T follicular helper cell (primary cell): ENCODE data around the gene DNAJC24.
"Not testable (repeated sequence)": the region's sequence is repeated elsewhere in the genome, so short reads cannot be mapped to it uniquely, and the experiment has no call there.

ENCODE experiments used
- DNase-seq: peaks from one replicate; pipeline ENCODE4 v3.0.0-alpha.2; 2020; ENCODE audit warnings: low read depth
- total RNA-seq, 2 experiments: gene quantifications; one replicate each; lab custom pipeline; 2026; lab: John Stamatoyannopoulos, UW

The DNAJC24 gene, protein sequence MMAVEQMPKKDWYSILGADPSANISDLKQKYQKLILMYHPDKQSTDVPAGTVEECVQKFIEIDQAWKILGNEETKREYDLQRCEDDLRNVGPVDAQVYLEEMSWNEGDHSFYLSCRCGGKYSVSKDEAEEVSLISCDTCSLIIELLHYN
- 28.1 to 28.7 reads per million in 2 experiments for total RNA-seq

DNA sequence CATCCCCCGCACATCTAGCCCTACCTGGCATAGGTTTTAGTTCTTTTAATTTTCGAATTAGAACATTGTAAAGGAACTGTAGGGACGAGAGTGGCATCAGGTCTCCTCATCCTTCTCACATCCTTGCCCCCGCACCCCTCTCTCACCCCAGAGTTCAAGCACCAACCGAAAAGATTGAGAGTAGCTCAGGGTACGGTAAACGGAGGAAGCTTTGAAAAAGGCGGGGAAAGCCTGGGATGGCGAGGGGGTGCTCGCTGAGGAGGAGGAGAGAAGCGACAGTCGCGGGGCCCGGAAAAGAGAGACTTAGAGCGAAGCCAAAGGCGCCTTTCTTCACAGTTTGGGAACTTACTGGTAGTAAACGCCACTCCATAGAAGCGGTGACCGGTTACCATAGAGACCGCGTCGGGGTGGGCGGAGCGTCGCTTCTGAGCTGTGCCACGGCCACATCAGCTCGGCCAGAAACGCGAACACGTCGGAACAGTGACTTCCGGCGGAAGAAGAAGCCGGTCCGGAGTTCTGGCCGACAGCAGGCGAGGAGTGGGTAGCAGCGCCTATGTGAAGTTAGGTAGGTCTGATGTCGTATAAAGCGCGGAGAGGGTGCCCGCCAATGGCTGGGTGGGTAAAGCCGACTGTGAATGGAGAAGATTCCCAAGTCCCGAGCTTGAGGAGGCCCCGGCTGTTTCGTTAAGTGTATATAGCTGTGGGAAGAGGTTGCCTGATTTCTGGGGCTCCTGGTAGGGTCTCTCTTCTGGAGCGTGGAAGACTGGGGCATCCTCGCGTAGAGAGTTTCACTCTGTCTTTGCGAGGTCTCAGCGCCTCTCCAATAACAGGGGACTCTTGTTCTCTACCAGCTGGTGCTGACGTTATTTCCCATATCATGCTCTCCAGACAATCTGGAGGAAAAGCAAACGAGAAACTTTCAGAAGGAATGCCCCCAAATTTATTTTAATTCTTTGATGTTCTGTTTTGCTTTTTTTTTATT, at the start of gene DNAJC24, which contains the start of gene DCDC1:
Gene DNAJC24, plus strand, starts transcription at position 513 of the 982 bp plus-strand sequence. CDS start 889 bp downstream, outside the sequence.
Gene DCDC1, minus strand, starts transcription at position 392 of the 982 bp plus-strand sequence. CDS start 41,459 bp downstream, outside the sequence.
- DNase-seq, result peak; percentile 87

DNA sequence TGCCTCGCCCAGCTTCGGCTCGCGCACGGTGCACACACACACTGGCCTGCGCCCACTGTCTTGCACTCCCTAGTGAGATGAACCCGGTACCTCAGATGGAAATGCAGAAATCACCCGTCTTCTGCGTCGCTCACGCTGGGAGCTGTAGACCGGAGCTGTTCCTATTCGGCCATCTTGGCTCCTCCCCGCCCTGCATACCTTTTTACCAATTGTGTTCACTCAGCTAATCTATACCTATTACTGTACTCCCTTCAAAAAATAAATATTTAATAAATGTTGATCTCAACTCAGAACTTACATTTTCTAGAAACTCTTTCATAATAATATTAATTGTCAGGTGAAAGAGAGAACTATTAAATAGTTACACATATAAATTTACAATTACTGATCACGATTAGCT, 48.2 kb upstream of the DNAJC24 start:
- DNase-seq, result not testable (repeated sequence)

DNA sequence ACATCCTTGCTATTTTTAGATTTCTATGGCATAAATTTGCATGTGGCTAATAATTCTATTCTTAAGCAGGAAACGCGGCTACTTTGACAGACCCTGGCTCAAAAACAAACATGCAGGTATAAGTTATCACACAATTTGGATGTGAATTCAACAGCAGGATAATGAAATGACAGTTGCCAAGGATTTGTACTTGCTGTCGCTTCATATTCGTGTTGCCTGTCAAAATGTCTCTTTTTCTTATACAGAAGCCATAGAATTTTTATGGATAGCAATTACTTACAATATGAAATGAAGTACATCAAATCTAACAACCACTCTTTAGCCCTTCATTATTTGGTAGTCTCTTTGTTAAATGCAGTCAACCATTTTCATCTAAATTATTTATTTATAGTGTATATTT, 46.5 kb upstream of the DNAJC24 start:
- DNase-seq, result no peak

DNA sequence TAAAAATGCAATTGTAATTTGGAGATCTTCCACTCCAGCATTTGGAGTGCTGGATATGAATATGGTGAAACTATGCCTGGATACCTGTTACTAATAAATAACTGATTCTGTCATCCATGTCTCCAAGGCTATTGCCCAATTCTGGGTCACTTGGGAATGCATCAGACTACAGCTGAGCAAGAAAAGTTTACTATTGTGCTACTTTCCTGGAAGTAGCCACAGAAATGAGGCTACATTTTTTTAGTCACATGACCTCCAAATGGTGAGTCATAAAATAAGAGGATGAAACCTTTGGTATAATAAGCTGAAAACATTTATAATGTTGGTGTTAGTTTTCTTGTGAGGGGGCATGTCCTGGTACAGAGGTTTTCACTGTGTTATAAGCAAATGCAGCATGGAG, 44.5 kb upstream of the DNAJC24 start:
- no peak for DNase-seq

DNA sequence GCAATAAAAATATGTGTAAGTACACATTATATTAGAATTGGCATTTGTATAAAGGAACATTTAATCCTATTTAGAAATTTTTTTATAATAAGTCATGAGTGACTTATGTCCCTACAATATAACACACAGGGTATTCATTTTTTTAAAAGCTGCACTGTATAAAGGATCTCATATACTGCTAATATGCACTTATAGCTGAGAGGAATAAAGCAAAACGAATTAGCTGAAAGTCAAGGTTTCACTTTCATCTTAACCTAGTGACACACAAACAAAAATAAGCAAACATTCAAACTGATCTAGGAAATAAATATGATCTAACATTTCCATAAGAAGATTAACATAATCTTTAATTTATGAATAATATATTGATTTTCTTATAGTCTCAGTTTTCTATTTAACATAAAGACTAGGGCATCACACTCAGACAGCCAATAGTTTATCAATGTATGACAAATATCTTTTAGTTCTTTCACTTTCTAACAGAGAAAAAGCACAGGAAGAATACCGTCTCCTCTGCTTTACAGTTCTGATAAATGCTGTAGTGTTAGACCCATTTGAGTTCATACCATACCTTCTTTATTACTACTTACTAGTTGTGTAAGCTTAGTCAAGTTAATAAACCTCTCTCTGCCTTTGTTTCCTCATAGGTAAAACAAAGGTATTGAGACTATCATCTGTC, 43.1 kb upstream of the DNAJC24 start:
- DNase-seq, result no peak

DNA sequence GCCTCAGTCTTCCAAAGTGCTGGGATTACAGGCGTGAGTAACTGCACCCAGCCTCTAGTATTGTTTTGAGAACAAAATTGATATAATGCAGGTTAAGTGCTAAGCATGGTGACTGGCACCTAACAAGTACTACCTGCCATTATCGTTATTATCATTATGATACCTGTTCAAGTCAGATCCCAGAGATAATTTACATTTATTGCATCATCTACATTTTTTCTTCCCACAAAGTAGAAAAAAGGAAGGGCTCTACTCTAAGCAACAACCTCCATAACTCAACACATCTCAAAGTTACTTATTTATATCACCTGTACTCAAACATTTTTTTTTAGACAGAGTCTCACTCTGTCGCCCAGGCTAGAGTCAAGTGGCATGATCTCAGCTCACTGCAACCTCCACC, 42.2 kb upstream of the DNAJC24 start:
- DNase-seq, result no peak

DNA sequence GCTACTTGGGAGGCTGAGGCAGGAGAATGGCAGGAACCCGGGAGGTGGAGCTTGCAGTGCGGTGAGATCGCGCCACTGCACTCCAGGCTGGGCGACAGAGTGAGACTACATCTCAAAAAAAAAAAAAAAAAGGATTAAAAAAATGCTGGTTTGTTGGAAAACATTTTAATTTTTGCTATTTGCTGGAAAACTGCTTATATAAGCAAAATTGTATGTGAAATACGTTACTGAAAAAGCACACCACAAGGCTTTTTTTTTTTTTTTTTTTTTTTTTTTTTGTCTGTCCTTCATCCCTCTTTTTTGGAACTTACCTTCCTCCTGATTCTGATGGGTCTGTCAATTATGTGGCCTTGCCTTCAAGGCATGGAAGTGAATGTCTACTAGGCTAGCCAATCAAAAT, 41.0 kb upstream of the DNAJC24 start:
- no peak for DNase-seq

DNA sequence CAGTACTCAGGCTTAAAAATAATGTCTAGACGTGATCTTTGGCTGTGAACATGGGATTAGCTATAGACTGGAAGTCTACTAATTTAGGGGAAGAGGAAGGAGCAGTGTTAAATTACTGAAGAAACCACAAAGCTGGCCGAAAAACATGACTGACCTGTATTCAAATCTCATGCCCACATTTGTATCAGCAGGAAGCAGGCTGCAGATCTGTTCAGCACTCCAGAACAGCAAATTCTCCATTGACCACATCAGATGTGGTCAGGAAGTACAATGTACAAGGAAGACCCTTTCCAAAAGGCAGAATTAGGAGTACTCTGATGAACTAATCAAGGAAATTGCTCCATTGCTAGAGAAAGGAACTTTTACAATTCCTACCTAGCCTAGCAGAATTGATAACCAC, 31.9 kb upstream of the DNAJC24 start:
- DNase-seq, result no peak

DNA sequence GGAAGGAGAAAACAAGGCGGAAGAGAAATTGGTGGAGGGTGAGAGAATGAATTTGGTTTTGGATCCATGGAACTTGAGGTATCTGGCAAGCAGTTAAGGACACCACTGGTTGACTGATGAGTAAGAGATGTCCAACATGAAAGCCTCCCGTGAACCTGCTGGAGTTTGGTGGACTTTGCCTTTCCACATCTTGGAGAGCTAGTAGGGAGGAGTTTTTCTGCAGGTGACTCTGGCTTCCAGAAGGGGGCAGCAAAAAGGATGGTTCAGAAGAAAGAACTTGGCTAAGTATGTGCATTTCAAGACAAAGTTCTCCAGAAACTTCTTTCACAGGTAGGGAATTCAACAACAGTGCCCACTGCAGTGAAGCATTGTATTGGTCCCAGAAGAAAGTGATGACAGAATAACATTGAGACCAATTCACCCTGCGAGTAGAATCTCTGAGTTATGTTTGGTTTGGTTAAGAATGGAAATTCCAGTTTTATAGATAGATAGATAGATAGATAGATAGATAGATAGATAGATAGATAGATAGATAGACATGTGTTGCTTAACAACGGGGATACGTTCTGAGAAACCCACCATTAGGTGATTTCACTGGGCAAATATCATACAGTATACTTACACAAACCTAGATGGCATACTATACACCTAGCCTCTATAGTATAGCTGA, 28.6 kb upstream of the DNAJC24 start:
- no peak for DNase-seq

DNA sequence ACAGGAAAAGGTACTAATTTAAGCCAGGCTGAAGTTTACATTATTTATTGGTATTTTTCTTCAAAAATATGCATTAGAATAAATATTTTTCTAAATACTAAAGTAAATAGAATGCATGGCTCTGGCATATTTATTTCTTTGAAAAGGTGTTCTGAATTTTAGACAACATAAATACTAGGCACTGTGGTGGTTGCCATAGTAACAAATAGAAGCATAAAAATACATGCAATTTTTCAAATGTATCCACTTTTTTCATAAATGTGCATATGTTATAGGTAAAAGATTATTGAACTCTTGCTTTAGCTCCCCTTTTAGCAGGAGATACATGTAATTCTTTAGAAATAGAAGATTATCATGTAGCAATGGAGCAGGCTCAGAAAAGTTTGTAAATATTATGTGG, 18.5 kb upstream of the DNAJC24 start:
- DNase-seq, result no peak

DNA sequence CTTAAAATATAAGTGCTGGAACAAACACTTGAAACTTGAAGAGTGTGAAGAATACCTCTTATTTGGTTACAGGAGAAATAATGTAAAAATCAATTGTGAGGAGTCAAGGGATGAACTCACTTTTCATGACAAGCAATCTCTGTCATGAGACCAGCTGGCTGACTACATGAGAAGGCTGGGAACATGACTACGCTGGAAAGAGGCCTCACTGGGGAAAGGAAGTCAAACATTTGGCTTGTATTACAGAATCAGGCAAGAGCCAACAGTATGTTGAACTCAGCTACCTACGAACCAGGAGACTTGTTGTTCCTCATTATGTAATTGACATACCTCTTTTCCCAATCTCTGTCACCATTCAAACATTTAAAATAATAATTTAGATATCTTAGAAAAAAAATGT, 14.5 kb upstream of the DNAJC24 start:
- DNase-seq, result no peak

DNA sequence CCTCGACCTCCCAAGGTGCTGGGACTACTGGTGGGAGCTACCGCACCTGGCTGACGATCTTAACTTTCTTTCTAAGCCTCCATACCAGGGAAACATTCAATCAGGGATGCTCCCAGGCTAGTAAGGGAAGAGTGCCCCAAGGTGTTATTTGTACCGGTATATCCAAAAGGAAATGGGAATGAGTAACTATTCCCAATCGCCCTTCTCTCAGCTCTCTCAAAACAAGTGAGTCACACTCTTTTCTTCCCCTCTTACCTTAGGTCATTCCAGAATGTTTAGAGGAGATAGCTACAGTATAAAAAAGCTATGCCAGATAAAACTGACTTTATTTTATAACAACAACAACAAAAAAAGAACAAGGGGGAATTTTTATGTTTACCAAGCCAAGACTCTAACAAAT, 13.8 kb upstream of the DNAJC24 start:
- no peak for DNase-seq

DNA sequence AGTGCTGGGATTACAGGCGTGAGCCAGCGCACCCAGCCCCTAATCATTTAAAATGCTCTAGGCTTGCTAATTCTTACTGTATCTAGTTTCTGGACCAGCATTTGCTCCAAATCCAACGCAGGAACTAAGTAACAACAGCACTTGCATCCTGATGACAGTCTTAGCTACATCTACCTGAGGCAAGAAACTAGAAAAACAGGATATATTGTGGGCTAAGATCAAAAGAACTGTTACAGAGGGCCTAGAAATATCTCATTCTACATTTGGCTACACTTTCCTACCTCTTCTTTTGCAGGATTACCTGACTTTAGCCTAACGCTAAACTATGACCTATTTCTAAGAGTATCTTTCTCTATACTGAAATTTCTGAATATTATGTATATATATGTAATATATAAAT, 7.9 kb upstream of the DNAJC24 start:
- no peak for DNase-seq

DNA sequence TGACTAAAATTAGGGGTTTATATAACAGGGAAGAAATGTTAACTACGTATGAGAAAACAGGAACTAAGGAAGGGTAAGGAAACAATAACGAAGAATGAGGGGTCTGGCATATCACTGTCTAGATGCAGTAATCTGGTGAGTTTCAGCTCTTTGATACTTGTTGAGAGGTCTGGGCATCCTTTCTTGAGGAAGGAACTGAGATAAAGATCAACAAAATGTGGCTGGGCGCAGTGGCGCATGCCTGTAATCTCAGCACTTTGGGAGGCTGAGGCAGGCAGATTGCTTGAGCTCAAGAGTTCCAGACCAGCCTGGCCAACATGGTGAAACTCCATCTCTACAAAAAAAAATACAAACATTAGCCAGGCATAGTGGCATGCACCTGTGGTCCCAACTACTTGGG, 2.9 kb upstream of the DNAJC24 start:
- no peak for DNase-seq

DNA sequence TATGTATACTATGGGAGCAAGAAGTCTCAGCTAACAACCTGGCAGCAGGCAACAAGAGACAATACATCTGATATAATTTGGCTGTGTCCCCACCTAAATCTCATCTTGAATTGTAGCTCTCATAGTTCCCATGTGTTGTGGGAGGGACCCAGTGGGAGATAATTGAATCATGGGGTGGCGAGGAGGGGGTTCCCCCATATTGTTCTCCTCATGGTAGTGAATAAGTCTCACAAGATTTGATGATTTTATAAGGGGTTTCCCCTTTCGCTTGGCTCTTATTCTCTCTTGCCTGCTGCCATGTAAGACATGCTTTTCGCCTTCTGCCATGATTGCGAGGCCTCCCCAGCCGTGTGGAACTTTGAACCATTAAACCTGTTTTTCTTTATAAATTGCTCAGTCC, 6.2 kb downstream of the DNAJC24 start:
- no peak for DNase-seq

DNA sequence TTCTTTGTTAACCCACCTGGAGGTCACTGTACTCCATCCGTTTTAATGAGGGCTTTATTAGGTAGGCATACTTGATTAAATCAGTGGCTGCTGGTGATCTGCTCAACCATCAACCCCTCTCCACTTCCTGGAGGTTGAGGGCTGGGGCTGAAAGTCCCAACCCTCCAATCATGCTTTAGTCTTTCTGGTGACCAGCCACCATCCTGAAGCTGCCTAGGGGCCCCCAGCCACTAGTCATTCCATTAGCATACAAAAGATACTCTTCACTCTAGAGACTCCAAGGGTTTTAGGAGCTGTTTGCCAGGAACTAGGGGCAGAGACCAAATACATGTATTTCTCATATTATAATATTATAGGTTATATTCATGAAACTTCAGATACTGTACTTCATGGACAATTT, 13.5 kb downstream of the DNAJC24 start:
- no peak for DNase-seq

DNA sequence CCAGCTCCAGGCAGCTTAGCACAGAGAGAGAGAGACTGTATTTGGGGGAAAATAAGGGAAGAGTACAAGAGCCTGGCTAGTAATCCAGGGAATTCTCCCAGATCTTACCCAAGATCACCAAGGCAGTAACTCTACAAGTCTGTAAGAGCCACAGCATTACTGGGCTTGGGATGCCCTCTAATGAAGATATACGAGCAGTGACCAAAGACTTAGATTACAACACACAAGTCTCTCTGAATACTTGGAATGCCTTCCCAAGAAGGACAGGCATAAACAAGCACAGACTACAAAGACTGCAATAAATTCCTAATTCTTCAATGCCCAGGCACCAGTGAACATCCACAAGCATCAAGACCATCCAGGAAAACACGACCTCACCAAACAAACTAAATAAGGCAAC, 17.7 kb downstream of the DNAJC24 start:
- no peak for DNase-seq

DNA sequence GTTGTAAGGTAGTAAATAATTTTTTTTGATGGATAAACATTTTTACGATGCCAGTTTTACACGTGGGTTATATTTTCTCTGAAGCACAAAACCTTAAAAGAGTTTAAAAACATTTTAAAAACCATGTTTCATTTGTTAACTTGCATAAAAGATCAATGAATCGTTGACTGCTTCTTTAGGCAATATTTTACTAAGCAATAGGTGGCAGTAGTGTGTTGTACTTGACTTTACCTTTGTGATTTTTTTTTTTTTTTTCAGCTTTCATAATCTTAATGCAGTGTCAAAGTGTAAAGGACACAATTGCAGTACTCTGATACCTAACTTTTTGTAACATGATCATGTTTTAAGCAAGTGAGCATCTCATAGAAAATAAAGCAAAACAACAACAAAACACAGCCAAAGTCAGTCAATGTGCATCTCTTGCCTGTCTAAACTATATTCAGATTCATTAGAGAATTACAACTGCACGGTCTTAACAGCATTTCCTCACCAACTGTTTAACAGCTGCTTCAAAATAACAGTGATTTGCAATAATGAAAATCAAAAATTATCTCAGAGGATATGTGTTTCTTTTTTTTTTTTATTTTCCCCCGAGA, 27.7 kb downstream of the DNAJC24 start:
- DNase-seq, result no peak

DNA sequence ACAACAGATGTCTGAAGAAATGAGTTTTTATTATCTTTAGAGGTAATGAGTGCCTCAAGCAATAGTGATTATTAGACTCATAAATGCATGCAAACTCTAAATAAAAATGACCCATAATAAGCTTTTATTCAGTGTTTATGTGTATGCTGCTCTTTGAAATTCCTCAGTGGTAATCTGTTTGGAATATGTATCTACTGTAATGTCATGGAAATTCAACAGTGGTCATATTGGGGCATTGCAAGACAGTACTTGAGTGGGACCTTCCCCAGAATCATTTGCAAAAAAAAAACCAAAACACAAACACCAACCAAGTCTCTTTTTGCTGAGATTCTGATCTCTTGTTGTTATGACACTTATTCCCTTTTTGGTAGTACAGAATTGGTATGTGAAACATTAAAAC, 35.0 kb downstream of the DNAJC24 start:
- DNase-seq, result no peak

DNA sequence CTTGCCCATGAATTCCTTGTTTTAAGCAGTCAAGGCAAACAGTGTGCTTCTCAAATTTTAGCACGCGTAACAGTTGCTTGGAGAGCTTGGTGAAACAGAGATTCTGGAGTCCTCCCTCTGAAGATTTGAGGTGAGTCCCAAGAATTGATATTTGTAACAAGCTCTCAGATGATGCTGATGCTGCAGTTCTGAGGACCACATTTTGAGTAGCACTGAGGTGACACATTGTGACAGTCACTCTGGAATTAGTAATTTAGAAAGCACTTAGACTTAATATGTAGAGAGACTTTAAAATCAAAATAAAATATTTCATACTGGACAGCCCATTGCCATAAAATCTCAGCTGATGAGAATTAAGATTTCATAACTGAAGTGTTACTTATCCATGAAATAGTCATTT, 38.5 kb downstream of the DNAJC24 start:
- no peak for DNase-seq

DNA sequence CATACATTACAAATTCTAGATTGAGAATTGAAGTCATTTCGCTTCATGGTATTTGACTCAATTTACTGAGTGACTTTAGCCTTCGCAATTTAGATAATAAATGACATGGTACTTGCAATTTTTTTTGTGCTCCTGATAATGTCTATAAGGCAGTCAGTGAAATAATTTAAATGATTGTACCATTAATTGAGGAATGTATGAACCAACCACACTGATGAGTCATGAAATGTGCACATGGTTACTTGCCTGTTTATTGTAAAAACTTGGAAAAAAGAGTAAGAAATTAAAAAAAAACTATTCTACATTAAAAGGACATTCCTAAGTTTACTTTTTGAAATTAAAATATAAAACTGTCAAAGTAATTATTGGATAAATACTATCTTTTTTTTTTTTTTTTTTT, 43.3 kb downstream of the DNAJC24 start:
- no peak for DNase-seq

DNA sequence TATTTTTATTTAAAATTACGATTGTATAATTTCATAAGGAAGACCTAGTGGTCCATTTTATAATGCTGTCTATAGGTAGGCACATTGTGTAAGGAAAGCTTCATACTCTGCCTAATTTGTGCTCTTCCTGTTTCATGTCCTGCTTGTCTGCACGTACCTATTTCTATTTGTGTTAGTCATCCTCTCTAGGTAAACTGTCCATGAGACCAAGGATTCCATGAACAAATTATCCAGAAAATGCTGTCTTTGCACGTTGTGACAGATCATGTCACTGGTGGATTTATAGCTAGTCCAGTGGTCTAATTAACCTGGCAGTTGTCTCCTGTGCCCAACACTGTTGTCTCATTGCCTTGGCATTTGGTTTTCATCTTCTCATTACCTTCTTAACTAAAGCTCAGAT, 44.7 kb downstream of the DNAJC24 start:
- DNase-seq, result no peak
